Stimulated activated naive B cell treated with anti-CD40 and anti-IgM and Interleukin-4, amounts not matched to agents 10 μg/mL and 1 μg/mL and 100 μg/mL, for 72 hours (primary cell): Measurements from ENCODE around the gene ZNF205.
"Not testable (repeated sequence)": the region's sequence is repeated elsewhere in the genome, so short reads cannot be mapped to it uniquely, and the experiment has no call there.

ENCODE experiments used
- ATAC-seq, 2 donors: fragments of 150-1000 bp; cut with Tn5 transposase; replicated peaks; 2 replicates each; pipeline ENCODE4 v1.10.0; 2021; ENCODE audit warnings: moderate library complexity in 1 of 2
- DNase-seq: peaks from one replicate; pipeline ENCODE4 v3.0.0; 2021
- H3K27ac Mint-ChIP-seq: one replicate; pipeline ENCODE4 v1.8.0; 2022; ENCODE audit warnings: mild to moderate bottlenecking, mixed read lengths
- H3K27me3 Mint-ChIP-seq, 2 donors: one replicate each; pipeline ENCODE4 v1.8.0; 2022; ENCODE audit warnings: mixed read lengths in 2 of 2
- H3K36me3 Mint-ChIP-seq, 2 donors: one replicate each; pipeline ENCODE4 v1.8.0; 2022; ENCODE audit warnings: mixed read lengths in 2 of 2, mild to moderate bottlenecking in 1 of 2
- H3K4me1 Mint-ChIP-seq, 2 donors: one replicate each; pipeline ENCODE4 v1.8.0; 2022; ENCODE audit warnings: mixed read lengths in 2 of 2, mild to moderate bottlenecking in 1 of 2
- H3K4me3 Mint-ChIP-seq, 2 donors: one replicate each; pipeline ENCODE4 v1.8.0; 2022; ENCODE audit warnings: mild to moderate bottlenecking in 2 of 2, mixed read lengths in 2 of 2, moderate library complexity in 1 of 2
- H3K9me3 Mint-ChIP-seq, 2 donors: one replicate each; pipeline ENCODE4 v1.8.0; 2022; ENCODE audit warnings: mixed read lengths in 2 of 2, mild to moderate bottlenecking in 1 of 2

ZNF205 gene

DNA sequence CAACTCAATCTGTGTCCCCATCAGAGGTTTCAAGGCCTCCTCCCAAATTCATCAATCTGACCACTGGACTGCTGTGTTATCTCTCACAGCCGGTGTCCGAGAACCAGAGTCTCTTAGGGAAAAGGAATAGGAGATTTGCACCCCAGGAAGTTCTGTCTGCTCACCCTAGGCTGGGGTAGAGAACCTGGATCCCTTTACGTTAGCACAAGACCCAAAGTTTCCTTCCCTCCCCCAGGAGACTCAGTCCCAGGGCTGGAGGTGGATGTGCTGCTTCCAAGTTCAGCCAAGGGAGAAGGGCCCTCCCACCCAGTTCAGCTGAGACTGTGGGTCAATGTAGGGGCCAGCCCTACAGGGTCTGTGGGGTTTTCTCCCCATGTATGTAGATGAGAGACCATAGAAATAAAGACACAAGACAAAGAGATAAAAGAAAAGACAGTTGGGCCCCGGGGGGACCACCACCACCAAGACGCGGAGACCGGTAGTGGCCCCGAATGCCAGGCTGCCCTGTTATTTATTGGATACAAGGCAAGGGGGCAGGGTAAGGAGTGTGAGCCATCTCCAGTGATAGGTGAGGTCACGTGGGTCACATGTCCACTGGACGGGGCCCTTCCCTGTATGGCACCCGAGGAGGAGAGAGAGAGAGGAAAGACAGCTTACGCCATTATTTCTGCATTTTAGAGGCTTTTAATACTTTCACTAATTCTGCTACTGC, 52.9 kb downstream of the ZNF205 start:
- peaks cover 6 to 11% of the 10 kb centered on the region in 2 donors for H3K4me1 Mint-ChIP-seq
- no peaks in the 10 kb centered on the region for H3K36me3 Mint-ChIP-seq
- DNase-seq (no peak), ATAC-seq (peak; percentile 25 to 38)
- H3K27me3 Mint-ChIP-seq, result peaks cover 27 to 29% of the 10 kb centered on the region in 2 donors
- H3K9me3 Mint-ChIP-seq, result no peaks in the 10 kb centered on the region
- H3K27ac Mint-ChIP-seq, result peak overlapping the region; percentile 28
- H3K4me3 Mint-ChIP-seq, result peak overlapping the region; percentile 60 to 70

DNA sequence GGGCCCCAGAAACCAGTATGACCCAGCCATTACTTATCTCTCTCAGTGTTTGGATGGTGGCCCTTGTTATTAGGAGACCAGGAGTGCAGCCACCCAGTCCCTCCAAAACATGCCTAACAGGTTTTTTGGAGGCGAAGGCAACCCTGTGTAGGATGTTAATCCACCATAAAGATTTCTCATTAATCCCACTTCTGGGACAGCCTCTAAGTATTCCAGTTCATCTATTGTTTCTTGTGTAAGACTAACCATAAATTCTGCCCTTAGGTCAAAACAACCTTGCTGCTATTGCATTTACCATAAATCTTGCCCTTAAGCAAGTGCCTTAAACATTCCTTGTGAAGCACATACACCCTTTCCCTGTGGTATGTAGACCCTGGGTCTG, 54.1 kb downstream of the ZNF205 start:
- H3K36me3 Mint-ChIP-seq, result no peaks in the 10 kb centered on the region
- no peak for DNase-seq
- H3K9me3 Mint-ChIP-seq, result no peaks in the 10 kb centered on the region
- peak overlapping the region; percentile 17 for H3K27ac Mint-ChIP-seq
- ATAC-seq, result no peak
- H3K27me3 Mint-ChIP-seq, result peaks cover 38 to 41% of the 10 kb centered on the region in 2 donors
- peaks cover 14 to 23% of the 10 kb centered on the region in 2 donors for H3K4me1 Mint-ChIP-seq
- no peak overlapping the region for H3K4me3 Mint-ChIP-seq

GRCh38 chr16:3168729-3169128, 56.3 kb downstream of the ZNF205 start:
- ATAC-seq, DNase-seq, H3K27ac Mint-ChIP-seq, H3K4me3 Mint-ChIP-seq, H3K36me3 Mint-ChIP-seq, H3K9me3 Mint-ChIP-seq: not testable (repeated sequence)
- peaks cover 40 to 52% of the 10 kb centered on the region in 2 donors for H3K27me3 Mint-ChIP-seq
- peaks cover 23 to 36% of the 10 kb centered on the region in 2 donors for H3K4me1 Mint-ChIP-seq
